NCI-H128 (cell line): ENCODE data around the gene TRAF4.

Experiments used
- DNase-seq: peaks from one replicate; lab custom pipeline; 2025; ENCODE audit not compliant: unreplicated experiment; lab: John Stamatoyannopoulos, UW

Gene TRAF4

GRCh38 chr17:28747051-28747691 is 3.4 kb downstream of the TRAF4 start:
- DNase-seq: no peak

- DNase-seq: no peak
Observed at GRCh38 chr17:28747801-28748750, 4.3 kb downstream of the TRAF4 start.

GRCh38 chr17:28748852-28749515 is 5.2 kb downstream of the TRAF4 start:
- DNase-seq: no peak

DNA sequence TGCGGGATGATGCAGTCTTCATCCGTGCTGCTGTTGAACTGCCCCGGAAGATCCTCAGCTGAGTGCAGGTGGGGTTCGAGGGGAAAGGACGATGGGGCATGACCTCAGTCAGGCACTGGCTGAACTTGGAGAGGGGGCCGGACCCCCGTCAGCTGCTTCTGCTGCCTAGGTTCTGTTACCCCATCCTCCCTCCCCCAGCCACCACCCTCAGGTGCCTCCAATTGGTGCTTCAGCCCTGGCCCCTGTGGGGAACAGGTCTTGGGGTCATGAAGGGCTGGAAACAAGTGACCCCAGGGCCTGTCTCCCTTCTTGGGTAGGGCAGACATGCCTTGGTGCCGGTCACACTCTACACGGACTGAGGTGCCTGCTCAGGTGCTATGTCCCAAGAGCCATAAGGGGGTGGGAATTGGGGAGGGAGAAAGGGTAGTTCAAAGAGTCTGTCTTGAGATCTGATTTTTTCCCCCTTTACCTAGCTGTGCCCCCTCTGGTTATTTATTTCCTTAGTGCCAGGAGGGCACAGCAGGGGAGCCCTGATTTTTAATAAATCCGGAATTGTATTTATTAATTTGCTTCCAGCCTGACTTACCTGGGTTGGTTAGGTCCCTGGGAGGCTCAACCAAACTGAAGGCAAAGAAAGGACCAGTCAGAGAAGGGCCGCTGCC is 5.8 kb downstream of the TRAF4 start:
- no peak for DNase-seq

DNA sequence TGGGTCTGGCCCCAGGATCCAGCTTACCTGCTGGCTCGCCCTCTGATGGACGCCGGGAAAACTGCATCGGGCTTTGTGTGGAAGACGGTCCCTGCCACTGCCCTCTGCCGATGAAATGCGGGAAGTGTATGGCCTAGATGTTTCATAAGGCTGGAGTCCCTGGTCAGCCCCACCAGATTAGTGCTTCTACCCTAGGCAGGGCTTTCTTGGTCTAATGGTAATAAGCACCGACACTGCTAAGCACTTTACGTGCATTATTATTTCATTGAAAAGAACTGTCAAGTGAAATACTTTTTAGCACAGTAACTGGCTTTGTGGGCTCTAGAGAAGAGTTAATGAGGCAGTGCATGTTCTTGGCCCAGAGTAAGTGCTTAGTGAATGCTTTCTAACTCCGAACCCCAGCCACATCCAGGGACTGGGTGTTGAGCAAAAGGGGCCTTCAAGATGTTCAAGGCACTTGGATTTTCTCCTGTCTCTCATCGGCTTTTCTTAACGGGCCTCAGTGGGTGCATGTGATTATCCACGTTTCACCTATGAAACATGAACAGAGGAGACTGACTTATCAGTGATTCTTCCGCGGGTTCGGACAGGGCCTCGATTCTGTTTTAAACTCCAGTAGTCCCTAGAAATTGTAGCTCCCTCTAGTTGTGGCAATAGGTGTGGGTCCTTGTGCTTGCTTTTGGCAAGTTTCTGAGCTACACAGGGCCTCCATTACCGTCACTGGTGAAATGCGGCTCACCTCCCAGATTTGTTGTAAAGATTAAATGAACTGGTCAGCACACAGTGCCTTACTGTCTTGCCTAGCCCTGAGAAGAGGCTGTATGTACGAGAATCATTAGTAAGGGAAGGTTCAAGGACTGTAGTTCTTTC is 6.6 kb downstream of the TRAF4 start:
- DNase-seq: peak; percentile 68

GRCh38 chr17:28751600-28752366 is 8.0 kb downstream of the TRAF4 start:
- DNase-seq: no peak

DNA sequence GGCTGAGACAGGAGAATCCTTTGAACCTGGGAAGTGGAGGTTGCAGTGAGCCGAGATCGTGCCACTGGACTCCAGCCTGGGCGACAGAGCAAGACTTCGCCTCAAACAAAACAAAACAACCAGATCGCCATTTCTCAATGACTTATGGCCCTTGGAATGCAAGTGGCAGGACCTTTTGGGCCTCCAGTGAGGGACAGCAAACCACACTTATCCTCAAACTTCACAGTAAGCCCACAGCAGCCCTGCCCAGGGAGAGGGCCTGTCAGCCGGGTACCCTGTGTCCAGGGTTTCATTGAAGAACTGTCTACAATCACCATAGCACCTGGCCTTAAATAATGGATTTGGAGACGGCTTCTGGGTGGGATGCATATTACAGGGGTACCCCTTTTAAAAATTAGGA is 11.7 kb downstream of the TRAF4 start:
- DNase-seq: no peak

DNA sequence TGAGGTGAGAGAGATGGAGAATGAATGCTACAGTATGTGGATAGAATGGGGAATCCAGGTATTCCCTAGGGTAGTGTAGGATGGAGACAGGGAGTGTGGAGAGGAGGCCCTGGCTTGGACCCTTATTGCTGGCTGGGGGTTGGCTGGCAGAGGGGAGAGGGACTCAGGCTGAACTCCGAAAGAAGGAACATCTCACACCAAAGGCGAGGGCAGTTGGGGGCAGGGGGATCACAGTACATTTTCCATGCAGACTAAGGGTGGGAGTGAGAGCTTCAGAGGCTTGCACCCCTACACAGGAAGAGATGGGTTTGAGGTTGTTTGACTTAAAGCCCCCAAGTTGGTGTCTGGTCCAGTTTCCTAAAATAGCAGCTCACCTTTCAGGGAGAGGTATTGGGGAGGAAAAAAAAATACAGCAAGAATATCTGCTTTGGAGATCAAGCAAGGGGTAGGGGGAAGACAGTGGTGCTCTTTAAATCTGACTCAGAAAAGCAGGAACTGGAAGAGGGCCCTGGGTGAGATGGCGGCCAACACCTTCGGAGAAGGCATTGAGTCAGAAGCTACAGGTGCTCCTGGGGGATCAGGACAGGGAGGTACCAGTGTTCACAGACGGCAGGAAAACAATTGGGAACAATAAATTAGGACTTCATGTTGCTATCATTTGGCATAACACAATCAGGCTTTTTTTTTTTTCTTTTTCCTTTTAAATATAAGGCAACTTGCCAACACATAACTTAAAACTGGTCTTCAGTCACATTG is 12.4 kb downstream of the TRAF4 start:
- no peak for DNase-seq

- no peak for DNase-seq
Observed at GRCh38 chr17:28758411-28759121, 14.8 kb downstream of the TRAF4 start.

- no peak for DNase-seq
Observed at GRCh38 chr17:28759256-28759865, 15.6 kb downstream of the TRAF4 start.

GRCh38 chr17:28760601-28761562 is 17.1 kb downstream of the TRAF4 start:
- DNase-seq: no peak

DNA sequence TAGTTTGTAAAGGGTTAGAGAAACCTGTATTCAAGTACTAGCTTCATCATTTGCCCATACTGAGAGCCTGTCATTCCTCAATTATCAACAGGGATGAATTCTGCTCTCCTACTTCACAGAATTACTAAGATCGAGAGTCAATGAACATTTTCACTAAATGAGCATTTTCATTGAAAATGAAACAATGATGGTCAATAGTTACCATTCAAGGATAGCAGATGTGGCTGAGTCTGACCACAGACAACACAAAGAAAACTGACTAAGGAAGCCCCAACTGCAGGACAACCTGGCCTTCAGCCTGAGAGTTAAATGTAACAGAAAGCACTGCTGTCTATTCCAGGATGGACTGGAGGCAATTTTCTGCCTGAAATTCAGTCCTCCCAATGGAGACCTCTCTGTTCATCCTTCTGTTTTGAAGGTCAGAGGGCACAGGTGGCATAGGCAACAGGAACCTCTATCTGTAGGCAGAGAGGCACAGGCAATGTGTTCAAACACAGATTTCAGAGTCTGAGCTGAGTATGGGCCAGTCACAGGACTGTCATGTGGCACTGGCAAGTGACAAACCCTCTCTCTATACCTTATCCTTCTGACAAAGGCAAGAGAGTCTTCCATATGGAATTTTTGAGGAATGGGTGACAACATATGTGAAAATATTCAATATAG is 19.5 kb downstream of the TRAF4 start:
- no peak for DNase-seq

- DNase-seq: peak; percentile 44
Observed at GRCh38 chr17:28763804-28764266, 20.0 kb downstream of the TRAF4 start.

DNA sequence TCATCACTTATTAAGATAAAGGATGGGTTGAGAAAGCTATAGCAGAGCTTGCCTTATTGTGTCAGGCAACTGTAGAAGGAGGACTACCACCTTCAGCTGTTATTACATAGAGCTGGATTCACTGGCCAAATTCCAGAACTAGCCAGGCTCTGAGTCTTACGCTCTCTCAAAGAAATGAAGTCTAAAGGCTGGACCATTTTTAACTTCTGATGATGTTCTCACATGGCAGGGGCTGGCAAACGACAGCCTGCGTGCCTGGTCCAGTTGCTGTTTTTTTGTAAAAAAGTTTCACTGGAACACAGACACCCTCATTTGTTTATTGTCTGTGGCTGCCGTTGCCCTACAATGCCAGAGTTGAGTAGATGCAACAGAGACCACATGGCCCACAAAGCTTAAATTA is 21.2 kb downstream of the TRAF4 start:
- DNase-seq: no peak

DNA sequence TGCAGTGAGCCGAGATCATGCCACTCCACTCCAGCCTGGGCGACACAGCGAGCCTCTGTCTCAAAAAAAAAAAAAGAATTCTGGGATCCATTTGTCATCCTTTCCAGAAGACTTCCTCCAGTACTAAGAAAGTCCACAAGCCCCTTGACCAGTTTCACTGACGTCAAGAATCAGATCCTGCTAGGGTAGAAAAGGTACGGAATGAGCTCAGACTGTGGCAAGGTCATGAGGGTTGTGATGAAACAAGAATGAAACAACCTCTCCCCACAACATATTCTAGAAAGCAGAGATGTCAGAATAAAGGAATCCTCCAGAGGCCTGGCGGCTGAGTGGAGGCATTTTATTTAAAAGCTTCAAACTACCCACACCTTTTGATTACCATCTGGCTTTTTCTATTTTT is 29.9 kb downstream of the TRAF4 start:
- DNase-seq: no peak

GRCh38 chr17:28774206-28774605 is 30.4 kb downstream of the TRAF4 start:
- DNase-seq: no peak
